Hematopoietic multipotent progenitor cell treated with erythropoietin and hydrocortisone succinate and interleukin-3 and kit ligand, for 15 days (in vitro differentiated cells): ENCODE data around the gene ACVR1B.

ENCODE experiments used
- DNase-seq: peaks from one replicate; pipeline ENCODE4 v3.0.0-alpha.2; 2015; ENCODE audit warnings: low spot score

ACVR1B gene

GRCh38 chr12:51943346-51943745 is 8.2 kb upstream of the ACVR1B start:
- no peak for DNase-seq

DNA sequence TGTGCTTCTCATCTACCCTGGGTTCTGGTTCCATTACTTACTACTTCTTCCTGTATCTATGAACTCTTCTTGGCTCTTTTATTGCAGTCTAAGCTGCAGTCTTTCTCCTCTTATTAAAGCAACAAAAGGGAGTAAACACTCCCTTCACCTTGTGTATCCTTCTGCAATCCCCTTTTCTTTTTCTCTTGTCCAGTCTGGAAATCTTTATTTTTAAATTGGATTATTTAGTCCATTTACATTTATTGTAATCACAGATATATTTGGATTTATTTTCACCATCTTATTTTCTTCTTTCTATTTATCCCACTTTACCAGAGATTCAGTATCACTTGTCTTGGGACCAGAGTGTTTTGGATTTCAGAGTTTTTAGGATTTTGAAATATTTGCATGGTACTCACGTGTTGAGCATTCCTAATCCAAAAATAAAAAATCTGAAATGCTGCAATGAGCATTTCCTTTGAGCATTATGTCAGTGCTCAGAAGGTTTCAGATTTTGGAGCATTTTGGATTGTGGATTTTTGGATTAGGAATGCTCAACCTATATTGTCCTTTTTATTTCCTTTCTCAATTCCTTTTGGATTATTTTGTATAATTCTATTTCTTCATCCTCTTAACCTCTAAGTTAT is 6.8 kb upstream of the ACVR1B start:
- no peak for DNase-seq

DNA sequence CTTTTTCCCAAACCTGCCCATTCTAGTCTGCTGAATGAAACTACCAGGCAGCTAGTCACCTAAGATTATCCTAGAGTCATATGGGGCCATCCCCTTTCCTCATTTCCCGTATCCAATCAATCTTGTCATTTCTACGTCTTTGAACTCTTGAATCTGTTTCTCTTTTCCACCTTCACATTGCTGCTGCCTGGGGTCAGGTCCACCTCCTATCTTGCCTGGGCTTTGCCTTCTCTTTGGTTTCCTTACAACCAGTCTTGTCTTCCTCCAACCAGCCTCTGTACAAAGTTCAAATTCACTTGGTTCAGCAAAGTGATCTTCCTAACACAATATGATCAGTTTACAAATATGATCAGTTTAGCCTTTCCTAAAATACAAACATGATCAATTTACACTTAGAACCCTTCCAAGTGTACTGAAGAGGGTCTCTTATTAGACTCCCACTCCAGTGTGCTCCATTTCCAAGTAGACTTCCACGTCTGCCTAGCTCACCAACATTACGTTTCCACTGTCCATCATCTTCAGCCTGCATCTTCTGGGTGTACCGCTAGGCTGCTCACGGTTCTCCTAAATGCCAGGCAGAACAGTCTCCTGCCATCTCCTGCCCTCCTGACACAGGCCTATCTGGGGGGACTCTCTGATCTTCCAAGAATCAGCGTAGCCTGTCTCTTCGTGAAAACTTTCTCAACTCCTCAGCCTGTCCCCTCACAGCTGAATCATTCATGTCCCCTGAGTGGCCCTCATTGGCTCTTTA is 4.1 kb upstream of the ACVR1B start:
- DNase-seq: no peak

- no peak for DNase-seq
These were observed 3.4 kb upstream of the ACVR1B start for GRCh38 chr12:51948066-51948465.

DNA sequence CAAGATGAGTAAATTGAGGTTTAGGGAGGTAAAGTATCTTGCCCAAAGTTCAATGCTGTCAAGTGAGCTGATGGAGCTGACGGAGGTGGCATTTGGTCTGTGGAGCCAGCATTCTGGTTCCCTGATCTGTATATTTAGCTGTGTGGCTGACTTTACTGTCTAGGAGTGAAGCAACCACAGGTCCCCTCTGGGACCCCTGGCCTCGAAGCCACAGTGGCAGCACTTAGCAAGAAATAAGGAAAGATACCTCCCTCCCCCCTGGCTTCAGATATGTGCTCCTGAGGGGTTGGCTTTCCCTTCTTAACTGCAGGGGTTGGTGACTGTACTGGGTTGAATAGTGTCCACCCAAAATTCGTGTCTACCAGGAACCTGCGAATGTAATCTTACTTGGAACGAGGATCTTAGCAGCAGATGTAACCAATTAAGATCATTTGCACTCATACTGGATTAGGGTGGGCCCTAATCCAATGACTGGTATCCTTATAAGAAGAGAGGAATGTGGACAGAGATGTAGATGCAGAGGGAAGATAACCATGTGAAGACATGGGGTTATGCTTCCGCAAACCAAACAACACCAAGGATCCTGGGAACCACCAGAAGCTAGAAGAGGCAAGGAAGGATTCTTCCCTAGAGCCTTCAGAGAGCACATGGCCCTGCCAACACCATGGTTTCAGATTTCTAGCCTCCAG is 2.0 kb upstream of the ACVR1B start:
- no peak for DNase-seq

- DNase-seq: no peak
These were observed 759 bp upstream of the ACVR1B start for GRCh38 chr12:51950682-51951198.

DNA sequence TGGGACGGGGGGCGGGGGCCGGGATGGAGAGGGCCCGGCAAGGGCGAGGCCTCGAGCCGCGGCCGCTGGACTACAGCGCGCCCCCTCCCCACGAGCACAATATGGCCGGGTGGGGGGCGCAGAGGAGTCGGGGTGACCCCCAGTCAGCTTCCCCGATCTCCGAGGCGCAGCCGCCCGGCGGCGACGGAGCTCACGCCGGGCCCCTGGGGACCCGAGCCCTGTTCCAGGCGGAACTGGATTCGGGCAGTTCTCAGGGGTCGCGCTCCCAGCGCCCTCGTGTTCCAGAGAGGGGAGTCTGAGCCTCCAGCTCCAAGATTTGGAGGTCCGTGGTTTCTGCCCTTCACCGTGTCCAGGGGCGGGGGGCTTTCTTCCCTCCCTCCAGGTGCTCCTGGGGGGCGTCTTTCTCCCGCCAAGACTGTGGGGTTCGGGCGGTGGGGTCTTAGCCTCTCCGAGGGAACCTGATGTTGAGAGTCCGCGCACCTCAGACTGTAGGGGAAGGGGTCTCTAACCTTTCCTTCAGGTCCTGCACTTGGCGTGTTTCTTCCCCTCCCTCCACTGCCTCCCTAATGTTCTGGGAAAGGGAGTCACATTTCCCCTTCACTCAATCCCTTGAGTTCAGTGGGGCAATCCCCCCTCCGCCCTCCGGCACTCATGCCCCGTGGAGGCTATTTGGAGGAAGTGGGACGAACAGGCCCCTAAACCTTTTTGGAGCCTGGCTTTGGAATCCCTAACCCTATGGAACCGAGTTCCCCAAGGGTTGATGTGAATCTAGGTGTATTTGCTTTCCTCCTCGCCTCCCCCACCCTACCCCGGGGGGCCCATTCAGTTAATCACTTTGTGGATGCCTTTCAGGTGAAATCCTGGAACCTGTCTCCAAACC is 584 bp downstream of the ACVR1B start:
- no peak for DNase-seq

GRCh38 chr12:51953089-51953488 is 1.6 kb downstream of the ACVR1B start:
- no peak for DNase-seq

GRCh38 chr12:51953864-51954263 is 2.4 kb downstream of the ACVR1B start:
- DNase-seq: no peak

DNA sequence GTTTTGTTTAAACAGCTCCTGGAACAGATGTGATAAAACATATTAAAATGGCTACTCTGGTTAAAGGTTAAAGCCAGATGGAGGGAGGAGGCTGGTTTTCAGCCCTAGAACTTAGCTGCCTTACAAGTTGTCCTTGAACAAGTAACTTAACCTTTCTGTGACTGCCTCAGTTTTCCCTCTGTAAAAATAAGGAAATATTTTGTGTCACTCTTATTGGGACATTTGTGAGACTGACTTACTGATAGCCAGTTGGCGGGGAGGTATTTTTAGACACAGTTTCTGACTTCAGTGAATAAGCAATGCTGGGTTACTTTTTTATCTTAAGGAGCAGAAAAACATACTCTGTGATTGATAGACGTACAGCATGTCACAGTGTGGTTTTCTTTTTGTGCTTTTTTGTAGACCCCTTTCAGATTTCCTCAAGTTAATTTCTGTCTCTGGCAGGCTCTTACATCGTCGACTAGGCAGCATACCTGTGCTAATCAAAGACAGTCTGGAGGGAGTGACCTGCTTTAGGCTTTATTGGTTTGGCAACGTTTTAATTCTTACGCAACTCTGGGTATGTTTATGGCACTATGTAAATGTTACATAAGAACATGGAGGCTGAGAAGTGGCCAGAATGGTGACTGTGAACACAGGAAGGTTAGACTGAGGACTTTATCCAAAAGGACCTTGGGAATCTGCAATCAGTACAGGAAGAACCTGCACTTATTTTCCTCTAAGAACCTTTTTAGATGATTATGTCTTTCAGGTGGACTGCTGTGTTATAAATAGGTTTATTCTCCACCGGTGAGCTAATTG is 3.3 kb downstream of the ACVR1B start:
- no peak for DNase-seq

- DNase-seq: no peak
These were observed 4.2 kb downstream of the ACVR1B start for GRCh38 chr12:51955702-51956101.

DNA sequence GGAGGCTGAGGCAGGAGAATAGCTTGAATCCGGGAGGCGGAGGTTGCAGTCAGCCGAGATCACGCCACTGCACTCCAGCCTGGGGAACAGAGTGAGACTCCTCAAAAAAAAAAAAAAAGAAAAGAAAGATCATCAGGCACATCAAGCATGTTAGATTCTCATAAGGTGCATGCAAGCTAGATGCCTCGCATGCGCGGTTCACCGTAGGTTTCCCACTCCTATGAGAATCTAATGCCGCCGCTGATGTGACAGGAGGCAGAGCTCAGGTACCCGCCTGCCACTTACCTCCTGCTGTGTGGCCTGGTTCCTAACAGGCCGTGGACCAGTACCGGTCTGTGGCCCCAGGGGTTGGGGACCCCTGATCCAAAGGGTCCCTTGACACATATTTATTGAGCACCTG is 7.0 kb downstream of the ACVR1B start:
- DNase-seq: no peak

DNA sequence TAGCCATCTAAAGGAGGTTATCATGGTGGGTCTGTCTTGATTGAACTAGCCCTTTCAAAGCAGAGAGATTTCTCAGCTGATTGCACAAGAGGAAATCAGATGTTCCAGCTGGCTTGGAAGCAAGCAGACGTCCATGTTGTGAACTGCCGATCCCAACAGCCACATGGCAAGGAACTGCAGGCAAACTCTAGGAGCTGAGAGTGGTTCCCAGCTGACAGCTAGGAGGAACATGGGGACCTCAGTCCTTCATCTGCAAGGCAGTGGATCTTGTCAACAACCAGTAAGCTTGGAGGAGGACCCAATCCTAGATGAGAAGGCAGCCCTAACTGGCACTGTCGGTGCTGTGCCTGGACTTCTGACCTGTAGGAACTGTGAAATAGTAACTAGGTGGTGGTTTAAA is 7.7 kb downstream of the ACVR1B start:
- no peak for DNase-seq

GRCh38 chr12:51959921-51960320 is 8.4 kb downstream of the ACVR1B start:
- no peak for DNase-seq

DNA sequence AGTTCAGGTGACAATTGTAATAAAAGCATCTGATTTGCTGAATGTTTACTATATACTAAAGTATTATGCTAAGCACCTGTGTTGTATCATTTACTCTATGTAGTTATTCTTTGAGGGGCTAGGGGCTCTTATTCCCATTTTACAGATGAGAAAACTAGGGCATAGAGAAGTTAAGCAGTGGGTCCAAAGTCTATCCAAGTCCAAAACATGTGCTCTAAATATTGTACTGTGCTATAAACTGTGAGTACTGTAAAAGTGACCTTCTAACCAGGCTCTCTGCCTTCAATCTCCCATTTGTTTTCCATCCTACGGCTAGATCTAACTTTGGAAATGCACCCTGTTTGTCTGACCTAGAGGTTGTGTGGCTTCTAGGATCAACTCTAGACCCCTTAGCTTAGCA is 9.0 kb downstream of the ACVR1B start:
- no peak for DNase-seq

- DNase-seq: no peak
These were observed 9.4 kb downstream of the ACVR1B start for GRCh38 chr12:51960890-51961289.

GRCh38 chr12:51961834-51962233 is 10.3 kb downstream of the ACVR1B start:
- DNase-seq: no peak

- no peak for DNase-seq
These were observed 11.2 kb downstream of the ACVR1B start for GRCh38 chr12:51962737-51963136.

- no peak for DNase-seq
These were observed 12.0 kb downstream of the ACVR1B start for GRCh38 chr12:51963477-51963876.

DNA sequence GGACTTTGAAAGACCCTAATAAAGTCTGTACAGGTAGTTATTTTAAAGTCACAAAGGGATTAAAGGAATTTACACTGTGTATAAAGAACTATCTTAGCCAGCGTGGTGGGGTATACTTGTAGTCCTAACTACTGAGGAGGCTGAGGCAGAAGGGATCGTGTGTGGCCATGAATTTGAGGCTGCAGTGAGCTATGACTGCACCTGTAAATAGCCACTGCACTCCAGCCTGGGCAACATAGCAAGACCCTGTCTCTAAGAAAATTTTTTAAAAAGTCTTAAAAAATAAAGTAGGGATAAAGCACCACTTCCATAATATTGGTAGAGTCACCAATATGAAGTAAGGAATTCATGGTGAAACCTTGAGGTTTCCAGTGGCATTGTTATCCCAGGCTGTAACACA is 18.1 kb downstream of the ACVR1B start:
- no peak for DNase-seq

DNA sequence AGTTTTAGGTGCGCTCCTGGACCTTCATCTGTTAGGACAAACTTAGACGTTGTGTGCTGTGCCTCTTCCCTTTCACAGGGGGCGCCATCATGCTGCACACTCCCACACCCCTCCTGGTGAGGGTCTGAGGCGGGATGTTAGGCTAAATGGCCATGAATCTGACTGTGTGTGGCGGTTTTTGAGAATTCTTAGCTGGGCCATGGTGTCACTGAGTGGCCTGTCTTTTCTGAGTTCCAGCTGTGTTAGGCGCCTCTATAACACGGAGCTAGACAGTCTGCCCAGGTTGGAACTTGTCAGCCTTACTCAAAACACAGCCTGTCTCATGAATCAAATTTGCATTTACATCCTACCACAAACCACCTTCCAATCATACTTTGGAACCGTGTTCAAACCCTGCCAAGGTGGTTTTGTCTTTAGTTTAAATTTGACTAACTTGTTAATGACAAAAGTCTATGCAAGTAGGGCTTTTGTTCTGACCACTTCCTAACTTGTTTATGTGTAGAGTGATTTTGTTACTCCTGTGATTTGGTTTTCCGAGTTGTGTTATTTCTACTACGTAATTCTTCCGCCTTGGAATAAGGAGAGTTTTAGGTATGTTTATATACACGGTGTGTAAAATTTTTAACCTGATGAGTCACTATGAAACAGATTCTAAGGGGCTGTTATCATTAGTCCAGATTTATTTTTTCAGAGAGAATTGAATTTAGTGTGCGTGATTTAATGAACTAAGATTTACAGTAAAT is 19.6 kb downstream of the ACVR1B start:
- no peak for DNase-seq
